BJ (cell line): ENCODE measurements around the gene ZNF57. TPM values are rescaled to one million over a fixed set of nuclear protein-coding genes. Genes with fewer than 3 reads are reported as not detected.
"Not testable (repeated sequence)": the region's sequence is repeated elsewhere in the genome, so short reads cannot be mapped to it uniquely, and the experiment has no call there.

ENCODE experiments used
- CTCF ChIA-PET: fragments of 350-600 bp; formaldehyde crosslinking; extraction: SDS; loops from one replicate; lab custom pipeline; 2021; ENCODE audit warnings: antibody characterized with exemption, inconsistent platforms; lab: Yijun Ruan, JAX
- POLR2A ChIA-PET: fragments of 300-600 bp; sonication (Branson Sonifier 250); formaldehyde crosslinking; extraction: SDS; loops from one replicate; lab custom pipeline; 2021; ENCODE audit warnings: antibody characterized with exemption; lab: Charles Lee
- DNase-seq: peaks from one replicate; pipeline ENCODE4 v3.0.0-alpha.2; 2011; ENCODE audit warnings: low read depth
- H3K27me3 ChIP-seq: 2 replicates; pipeline ENCODE4 v1.6.0; 2011; ENCODE audit warnings: low read length; ENCODE audit not compliant: control insufficient read depth, insufficient read depth
- H3K36me3 ChIP-seq: 2 replicates; pipeline ENCODE4 v1.5.1; 2011; ENCODE audit warnings: low read length; ENCODE audit not compliant: control insufficient read depth, insufficient read depth
- H3K4me3 ChIP-seq: 2 replicates; pipeline ENCODE4 v1.5.1; 2011; ENCODE audit warnings: low read depth, mild to moderate bottlenecking, control low read depth, low read length
- polyA plus RNA-seq: library from polyadenylated mRNA; depleted of rRNA; stranded (reverse); fragments of >200 nt; gene quantifications from 2 replicates; pipeline ENCODE4 v1.2.3, GENCODE V29; 2011
- TF ChIP-seq, protein P1 (sequence below): IDR thresholded peaks from 2 replicates; pipeline ENCODE4 v1.5.1; 2011; ENCODE audit warnings: low read depth, mild to moderate bottlenecking, control low read depth, inconsistent platforms, low read length, moderate library complexity; ENCODE audit not compliant: insufficient read depth

Gene ZNF57
- polyA plus RNA-seq, 1 experiment: 1.8 TPM

DNA sequence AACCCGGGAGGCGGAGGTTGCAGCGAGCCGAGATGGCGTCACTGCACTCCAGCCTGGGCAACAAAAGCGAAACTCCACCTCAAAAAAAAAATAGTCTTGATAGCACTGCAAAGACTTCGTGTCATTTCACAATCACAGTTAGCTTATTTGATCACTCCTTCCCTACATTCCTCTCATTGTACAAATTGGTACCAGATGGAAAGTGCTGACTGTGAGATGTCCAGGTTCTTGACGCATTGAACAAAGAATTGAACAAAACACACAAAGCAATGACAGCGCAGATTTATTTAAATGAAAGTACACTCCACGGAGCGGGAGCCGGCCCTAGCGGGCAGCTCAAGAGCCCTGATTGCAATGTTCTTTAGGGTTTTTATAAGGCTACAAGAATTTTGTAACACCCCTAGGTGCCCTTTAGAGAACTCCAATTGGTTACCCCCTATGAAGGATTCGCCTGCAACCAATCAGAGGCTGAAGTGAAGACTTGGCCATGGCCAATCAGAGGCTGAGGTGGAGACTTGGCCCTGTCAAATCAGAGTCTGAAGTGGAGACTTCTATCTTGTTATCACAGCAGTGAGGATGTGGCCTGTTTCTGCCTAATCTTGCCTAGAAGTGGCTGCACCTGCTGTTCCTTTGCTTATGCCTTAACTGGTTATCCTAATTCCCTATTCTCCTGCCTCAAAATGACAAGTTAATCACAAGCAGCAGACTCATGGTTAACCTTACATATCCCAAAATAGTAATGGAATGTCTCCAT lies 16.9 kb upstream of the ZNF57 start:
- ChIA-PET POLR2A (interaction anchor here (0.5 kb wide), 1 partner anchor 14 kb away, joined by 3 read pairs; no protein-coding TSS in a partner anchor), CTCF (interaction anchor here (0.6 to 0.9 kb wide), 2 partner anchors 11 to 96 kb away, joined by 3 read pairs; no protein-coding TSS in a partner anchor)
- H3K27me3 ChIP-seq: no peaks in the 10 kb centered on the region
- no peak for DNase-seq
- TF ChIP-seq, protein P1, sequence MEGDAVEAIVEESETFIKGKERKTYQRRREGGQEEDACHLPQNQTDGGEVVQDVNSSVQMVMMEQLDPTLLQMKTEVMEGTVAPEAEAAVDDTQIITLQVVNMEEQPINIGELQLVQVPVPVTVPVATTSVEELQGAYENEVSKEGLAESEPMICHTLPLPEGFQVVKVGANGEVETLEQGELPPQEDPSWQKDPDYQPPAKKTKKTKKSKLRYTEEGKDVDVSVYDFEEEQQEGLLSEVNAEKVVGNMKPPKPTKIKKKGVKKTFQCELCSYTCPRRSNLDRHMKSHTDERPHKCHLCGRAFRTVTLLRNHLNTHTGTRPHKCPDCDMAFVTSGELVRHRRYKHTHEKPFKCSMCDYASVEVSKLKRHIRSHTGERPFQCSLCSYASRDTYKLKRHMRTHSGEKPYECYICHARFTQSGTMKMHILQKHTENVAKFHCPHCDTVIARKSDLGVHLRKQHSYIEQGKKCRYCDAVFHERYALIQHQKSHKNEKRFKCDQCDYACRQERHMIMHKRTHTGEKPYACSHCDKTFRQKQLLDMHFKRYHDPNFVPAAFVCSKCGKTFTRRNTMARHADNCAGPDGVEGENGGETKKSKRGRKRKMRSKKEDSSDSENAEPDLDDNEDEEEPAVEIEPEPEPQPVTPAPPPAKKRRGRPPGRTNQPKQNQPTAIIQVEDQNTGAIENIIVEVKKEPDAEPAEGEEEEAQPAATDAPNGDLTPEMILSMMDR: no peak
- no peaks in the 10 kb centered on the region for H3K36me3 ChIP-seq
- H3K4me3 ChIP-seq: no peak overlapping the region

DNA sequence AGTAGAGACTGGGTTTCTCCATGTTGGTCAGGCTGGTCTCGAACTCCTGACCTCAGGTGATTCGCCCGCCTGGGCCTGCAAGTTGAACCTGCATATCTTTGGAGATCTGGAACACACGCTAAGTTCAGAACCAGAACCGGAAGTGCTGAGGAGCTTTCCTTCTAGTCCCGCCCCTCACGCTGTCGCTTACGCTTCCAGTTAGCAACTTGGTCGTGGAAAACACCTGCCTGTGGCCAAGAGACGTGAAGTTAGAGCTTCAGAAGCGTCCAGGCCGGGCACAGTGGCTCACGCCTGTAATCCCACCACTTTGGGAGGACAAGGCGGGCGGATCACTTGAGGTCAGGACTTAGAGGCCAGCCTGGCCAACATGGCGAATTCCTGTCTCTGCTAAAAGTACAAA lies 15.0 kb upstream of the ZNF57 start:
- H3K4me3 ChIP-seq: no peak overlapping the region
- ChIA-PET POLR2A (no interaction called here), CTCF (interaction anchor here (1.1 to 2.0 kb wide), 3 partner anchors 30 to 237 kb away, joined by 3 to 6 read pairs (median 3); no protein-coding TSS in a partner anchor)
- TF ChIP-seq, protein P1: no peak
- DNase-seq: no peak
- H3K36me3 ChIP-seq: no peaks in the 10 kb centered on the region
- H3K27me3 ChIP-seq: no peaks in the 10 kb centered on the region

DNA sequence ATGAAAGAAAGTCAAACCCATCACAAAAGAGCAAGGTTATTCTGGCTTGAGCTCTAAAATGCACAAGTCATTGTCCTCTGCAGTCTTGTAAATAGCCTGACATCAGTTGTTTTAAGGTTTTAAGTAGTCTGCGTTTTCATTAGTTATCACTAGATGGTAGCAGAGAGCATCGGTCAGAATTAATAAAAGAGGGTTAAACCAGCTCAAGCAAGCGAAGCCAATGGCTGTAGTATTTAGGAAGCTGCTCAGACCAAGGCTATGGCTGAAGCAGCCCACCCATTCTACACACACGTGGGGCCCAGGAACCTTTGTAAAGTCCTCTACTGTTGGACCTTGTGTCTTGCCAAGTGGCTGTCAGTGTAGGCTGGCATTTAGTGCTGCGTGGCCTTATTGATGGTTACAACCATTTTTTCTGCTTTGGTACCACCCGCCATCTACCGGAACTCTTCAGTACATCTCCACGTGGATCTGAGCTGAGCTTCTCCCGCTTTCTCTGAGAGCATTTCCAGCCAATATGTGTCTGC lies 13.3 kb upstream of the ZNF57 start:
- H3K4me3 ChIP-seq: no peak overlapping the region
- TF ChIP-seq, protein P1: peak; percentile 69
- ChIA-PET CTCF (interaction anchor here (0.6 to 2.1 kb wide), 21 partner anchors 8 to 239 kb away, joined by 3 to 22 read pairs (median 4); partner anchors contain the start of genes ZNF554, ZNF556 and ZNF57), POLR2A (no interaction called here)
- H3K27me3 ChIP-seq: no peaks in the 10 kb centered on the region
- peak; percentile 29 for DNase-seq
- H3K36me3 ChIP-seq: no peaks in the 10 kb centered on the region

DNA sequence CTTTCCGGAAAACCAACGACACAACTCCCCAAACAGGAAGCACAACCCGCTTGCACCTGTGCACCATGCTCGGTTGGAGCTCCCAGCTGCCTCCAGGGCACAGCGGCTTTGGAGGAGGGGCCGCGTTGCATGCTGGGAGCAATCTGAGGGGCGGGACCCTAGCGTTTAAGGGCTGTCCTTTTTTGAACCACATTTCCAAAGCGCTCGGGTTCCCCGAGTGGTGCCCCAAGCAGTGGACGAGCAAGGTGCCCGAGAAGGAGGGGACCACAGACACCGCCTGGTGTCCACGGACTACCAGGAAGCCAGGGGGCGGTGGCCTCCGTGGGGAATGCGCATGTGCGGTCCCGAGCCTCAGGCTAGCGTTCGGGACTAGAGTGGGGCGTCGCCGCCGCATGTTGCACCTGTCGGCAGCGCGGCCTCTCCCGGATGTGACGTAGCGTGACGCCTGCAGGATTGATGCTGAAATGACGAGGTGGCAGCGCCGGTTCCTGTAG lies 11.9 kb upstream of the ZNF57 start:
- TF ChIP-seq, protein P1: no peak
- ChIA-PET POLR2A (no interaction called here), CTCF (interaction anchor here (1.4 to 2.1 kb wide), 5 partner anchors 8 to 238 kb away, joined by 3 to 22 read pairs (median 6); no protein-coding TSS in a partner anchor)
- Histone ChIP-seq H3K36me3 (no peaks in the 10 kb centered on the region), H3K27me3 (no peaks in the 10 kb centered on the region), H3K4me3 (peak overlapping the region; percentile 22)
- DNase-seq: no peak

DNA sequence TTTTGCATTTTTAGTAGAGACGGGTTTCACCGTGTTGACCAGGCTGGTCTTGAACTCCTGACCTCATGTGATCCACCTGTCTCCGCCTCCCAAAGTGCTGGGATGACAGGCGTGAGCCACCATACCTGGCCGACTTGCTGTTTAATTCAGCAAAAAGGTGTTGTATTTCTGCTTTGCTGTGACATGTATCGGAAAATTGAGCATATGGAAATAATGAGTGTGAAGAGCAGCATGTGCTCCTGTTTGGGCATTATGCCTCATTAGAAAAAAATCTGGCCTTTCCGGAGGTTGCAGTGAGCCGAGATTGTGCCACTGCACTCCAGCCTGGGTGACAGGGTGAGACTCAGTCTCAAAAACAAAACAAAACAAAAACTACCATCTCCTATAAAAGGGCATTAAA lies 10.2 kb upstream of the ZNF57 start:
- H3K4me3 ChIP-seq, DNase-seq, H3K36me3 ChIP-seq, H3K27me3 ChIP-seq, POLR2A ChIA-PET, CTCF ChIA-PET: not testable (repeated sequence)
